Kidney epithelial cell (primary cell): ENCODE results near the gene AZU1. TPM values are rescaled to one million over a fixed set of nuclear protein-coding genes. Genes with fewer than 3 reads are reported as not detected.

Experiments used
- DNase-seq: peaks from one replicate; pipeline ENCODE4 v3.0.0-alpha.2; 2010; ENCODE audit warnings: low read depth
- H3K27me3 ChIP-seq: 2 replicates; pipeline ENCODE4 v1.6.0; 2011; ENCODE audit warnings: low read length; ENCODE audit not compliant: control insufficient read depth, insufficient read depth
- H3K36me3 ChIP-seq: 2 replicates; pipeline ENCODE4 v1.5.1; 2011; ENCODE audit warnings: low read length; ENCODE audit not compliant: control insufficient read depth, insufficient read depth
- H3K4me3 ChIP-seq: 2 replicates; pipeline ENCODE4 v1.5.1; 2011; ENCODE audit warnings: low read depth, mild to moderate bottlenecking, control low read depth, low read length
- total RNA-seq: library from RNA; depleted of rRNA; stranded (reverse); fragments of >200 nt; gene quantifications from 2 replicates; pipeline ENCODE4 v1.2.3, GENCODE V29; 2015
- TF ChIP-seq, protein P1 (sequence below): IDR thresholded peaks from 2 replicates; pipeline ENCODE4 v1.5.1; 2011; ENCODE audit warnings: mild to moderate bottlenecking, moderate library complexity, low read length, control low read depth, inconsistent platforms; ENCODE audit not compliant: insufficient read depth, poor library complexity, severe bottlenecking

Gene AZU1
- total RNA-seq, 1 donor from 2014 or later = not detected

DNA sequence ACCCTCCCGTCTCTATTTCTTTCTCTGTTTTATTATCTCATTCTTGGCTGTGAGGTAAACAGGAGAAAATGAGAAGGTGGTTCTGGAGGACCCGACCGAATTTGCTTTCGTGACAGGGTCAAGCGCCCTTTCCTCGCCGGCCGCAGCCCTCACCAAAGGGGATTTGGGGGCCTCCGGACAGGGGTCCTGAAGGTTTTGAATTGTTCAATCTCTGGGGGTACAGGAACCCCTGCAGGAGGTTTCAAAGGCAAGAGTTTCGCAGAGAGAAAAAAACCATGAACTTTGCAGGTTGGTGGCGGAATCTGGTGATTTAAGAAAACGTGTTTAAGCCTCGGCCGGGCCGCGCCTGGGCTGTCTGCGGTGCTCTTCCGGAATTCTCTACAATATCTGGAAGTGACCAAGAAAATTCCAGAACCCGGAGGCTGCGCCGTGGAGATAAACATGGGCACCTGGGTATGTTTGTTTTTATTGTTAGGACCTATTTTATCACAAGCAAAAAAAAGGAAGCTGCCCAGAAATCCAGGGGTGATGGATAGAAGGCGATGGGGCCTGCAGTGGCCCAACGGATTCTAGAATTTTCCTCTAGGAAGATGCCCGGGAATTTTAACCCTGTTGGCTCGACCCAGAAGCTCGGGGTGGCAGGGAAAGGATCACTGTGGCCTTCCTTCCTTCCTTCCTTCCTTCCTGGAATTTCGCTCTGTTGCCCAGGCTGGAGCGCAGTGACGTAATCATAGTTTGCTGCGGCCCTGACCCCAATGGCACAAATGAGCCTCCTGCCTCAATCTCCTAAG lies 44.6 kb upstream of the AZU1 start:
- TF ChIP-seq, protein P1, sequence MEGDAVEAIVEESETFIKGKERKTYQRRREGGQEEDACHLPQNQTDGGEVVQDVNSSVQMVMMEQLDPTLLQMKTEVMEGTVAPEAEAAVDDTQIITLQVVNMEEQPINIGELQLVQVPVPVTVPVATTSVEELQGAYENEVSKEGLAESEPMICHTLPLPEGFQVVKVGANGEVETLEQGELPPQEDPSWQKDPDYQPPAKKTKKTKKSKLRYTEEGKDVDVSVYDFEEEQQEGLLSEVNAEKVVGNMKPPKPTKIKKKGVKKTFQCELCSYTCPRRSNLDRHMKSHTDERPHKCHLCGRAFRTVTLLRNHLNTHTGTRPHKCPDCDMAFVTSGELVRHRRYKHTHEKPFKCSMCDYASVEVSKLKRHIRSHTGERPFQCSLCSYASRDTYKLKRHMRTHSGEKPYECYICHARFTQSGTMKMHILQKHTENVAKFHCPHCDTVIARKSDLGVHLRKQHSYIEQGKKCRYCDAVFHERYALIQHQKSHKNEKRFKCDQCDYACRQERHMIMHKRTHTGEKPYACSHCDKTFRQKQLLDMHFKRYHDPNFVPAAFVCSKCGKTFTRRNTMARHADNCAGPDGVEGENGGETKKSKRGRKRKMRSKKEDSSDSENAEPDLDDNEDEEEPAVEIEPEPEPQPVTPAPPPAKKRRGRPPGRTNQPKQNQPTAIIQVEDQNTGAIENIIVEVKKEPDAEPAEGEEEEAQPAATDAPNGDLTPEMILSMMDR = no peak
- H3K27me3 ChIP-seq = no peaks in the 10 kb centered on the region
- DNase-seq = no peak
- no peak overlapping the region for H3K4me3 ChIP-seq
- no peaks in the 10 kb centered on the region for H3K36me3 ChIP-seq

DNA sequence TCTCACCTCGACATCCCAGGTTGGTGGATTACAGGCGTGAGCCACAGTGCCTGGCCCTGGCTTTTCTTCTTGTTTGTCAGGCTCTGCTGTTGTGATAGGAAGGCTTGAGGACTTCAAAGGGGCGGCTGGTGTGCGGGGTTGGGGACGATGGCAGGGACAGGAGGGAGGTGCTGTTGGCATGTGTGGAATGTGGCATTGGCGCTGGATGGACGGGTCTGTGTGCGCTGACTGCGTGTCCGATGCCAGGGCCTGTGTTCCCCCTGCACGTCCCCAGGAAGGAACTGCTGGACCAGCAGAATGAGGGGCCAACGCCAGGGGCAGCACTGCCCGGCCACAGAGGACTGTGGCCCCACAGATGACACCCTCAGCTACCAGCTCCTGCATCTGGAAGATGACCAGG lies 43.1 kb upstream of the AZU1 start:
- DNase-seq = no peak
- TF ChIP-seq, protein P1 = no peak
- Histone ChIP-seq H3K4me3 (no peak overlapping the region), H3K27me3 (no peaks in the 10 kb centered on the region), H3K36me3 (no peaks in the 10 kb centered on the region)

DNA sequence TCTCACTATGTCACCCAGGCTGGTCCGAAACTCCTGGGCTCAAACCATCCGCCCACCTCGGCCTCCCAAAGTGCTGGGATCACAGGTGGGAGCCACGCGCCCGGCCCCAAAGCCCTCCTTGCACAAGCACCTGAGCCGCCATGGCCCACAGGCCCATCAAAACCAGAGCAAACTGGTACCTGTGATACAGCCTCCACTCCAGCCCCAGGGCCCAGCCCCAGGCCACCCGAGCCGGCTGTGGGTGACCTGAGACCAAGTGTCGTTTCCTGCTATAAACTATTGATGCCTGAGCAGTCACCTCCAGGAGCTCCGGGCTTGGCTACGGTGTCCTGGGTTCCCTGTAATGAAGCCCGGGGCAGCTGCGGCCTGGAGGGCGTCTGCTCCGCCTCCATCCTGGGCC lies 40.1 kb upstream of the AZU1 start:
- TF ChIP-seq, protein P1 = no peak
- H3K36me3 ChIP-seq = no peaks in the 10 kb centered on the region
- no peaks in the 10 kb centered on the region for H3K27me3 ChIP-seq
- DNase-seq = no peak
- no peak overlapping the region for H3K4me3 ChIP-seq

DNA sequence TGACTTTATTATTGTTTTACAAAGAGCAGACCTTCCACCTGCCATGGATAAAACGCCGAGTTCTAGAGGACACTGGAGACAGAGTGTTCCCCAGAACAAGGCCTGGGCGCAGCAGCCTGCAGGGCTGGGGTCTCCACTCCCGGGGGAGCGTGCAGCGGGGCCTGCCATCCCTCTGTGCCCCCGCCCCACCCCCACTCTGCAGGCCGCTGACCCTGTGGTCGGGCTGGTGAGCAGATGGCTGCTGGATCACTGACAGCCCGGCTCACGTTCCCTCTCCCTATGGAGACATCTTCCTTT lies 39.0 kb upstream of the AZU1 start:
- no peak overlapping the region for H3K4me3 ChIP-seq
- TF ChIP-seq, protein P1 = no peak
- no peak for DNase-seq
- H3K36me3 ChIP-seq = no peaks in the 10 kb centered on the region
- H3K27me3 ChIP-seq = no peaks in the 10 kb centered on the region

DNA sequence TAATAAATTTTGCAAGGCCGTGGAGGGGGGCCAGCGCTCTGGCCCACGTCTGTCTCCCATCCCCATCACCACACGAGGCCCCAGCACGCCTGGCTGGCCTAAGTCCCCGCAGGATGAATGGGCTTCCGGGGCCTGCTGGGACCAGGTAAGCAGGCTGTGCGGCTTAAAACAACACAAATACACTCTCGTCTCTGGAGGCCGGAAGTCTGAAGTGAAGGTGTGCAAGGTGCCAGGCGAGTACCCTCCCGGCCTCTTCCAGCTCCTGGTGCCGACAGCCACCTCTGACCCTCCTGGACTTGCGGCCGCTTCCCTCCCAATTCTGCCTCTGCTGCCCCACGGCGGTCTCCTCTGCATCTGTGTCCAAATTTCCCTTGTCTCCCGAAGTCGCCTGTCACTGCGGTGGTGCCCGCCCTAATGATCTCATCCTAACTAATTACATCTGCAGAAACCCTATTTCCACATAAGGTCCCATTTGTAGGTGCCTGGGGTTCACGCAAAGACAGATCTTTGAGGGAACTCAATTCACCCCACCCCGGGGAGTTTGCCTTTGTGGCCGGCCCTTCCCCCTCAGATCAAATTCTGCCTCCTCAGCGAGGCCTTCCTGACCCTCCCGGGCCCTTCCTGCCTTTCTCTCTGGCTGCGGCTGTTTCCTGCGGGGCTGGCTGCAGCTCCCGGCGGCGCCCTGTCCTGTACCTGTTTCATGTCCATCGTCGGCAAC lies 38.5 kb upstream of the AZU1 start:
- TF ChIP-seq, protein P1 = no peak
- no peaks in the 10 kb centered on the region for H3K36me3 ChIP-seq
- no peak for DNase-seq
- H3K4me3 ChIP-seq = no peak overlapping the region
- H3K27me3 ChIP-seq = no peaks in the 10 kb centered on the region
